ENCODE measurements around the gene STYX. TPM values are rescaled to one million over a fixed set of nuclear protein-coding genes. Genes with fewer than 3 reads are reported as not detected.

STYX gene
- total RNA-seq, 2 donors from 2014 or later, result 12.8 to 16.6 TPM

DNA sequence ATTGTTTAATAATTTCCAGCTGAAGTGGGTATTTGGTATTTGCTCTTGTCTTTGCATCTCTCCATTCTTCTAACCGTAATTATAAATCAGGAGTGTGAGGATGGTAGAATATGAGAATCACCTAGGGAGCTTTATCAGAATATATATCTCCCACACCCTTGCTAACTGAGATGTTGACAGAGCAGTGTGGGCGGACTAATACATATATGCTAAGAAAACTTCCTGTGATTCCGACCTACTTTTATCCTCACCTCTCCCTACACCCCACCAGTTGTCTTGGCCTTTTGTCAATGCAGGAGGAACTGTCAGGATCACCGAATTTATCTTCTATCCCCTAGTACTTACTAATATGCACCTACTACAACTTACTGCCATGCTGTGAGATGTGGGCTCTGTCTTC, 76.1 kb downstream of the STYX start:
- no peak for DNase-seq (ENCODE audit: low spot score)
- no peaks in the 10 kb centered on the region for H3K4me1 ChIP-seq (replicated peaks)
- TF ChIP-seq POLR2A (IDR thresholded peaks at IDR 0.05) (no peak), POLR2AphosphoS5 (IDR thresholded peaks at IDR 0.05) (no peak)
- TF ChIP-seq, protein P1, sequence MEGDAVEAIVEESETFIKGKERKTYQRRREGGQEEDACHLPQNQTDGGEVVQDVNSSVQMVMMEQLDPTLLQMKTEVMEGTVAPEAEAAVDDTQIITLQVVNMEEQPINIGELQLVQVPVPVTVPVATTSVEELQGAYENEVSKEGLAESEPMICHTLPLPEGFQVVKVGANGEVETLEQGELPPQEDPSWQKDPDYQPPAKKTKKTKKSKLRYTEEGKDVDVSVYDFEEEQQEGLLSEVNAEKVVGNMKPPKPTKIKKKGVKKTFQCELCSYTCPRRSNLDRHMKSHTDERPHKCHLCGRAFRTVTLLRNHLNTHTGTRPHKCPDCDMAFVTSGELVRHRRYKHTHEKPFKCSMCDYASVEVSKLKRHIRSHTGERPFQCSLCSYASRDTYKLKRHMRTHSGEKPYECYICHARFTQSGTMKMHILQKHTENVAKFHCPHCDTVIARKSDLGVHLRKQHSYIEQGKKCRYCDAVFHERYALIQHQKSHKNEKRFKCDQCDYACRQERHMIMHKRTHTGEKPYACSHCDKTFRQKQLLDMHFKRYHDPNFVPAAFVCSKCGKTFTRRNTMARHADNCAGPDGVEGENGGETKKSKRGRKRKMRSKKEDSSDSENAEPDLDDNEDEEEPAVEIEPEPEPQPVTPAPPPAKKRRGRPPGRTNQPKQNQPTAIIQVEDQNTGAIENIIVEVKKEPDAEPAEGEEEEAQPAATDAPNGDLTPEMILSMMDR (IDR thresholded peaks at IDR 0.05), result no peak
- H3K36me3 ChIP-seq, result no peaks in the 10 kb centered on the region
- no peaks in the 10 kb centered on the region for H3K27me3 ChIP-seq (replicated peaks; ENCODE audit: insufficient read depth)
- no peak overlapping the region for H3K27ac ChIP-seq
- H3K9me3 ChIP-seq, result no peaks in the 10 kb centered on the region
- H3K4me3 ChIP-seq, result no peak overlapping the region
- WGBS, result 75% methylated on average over 4 of the region's 4 CpGs
- intact Hi-C loops (cut with DNase I), result no loop called here

DNA sequence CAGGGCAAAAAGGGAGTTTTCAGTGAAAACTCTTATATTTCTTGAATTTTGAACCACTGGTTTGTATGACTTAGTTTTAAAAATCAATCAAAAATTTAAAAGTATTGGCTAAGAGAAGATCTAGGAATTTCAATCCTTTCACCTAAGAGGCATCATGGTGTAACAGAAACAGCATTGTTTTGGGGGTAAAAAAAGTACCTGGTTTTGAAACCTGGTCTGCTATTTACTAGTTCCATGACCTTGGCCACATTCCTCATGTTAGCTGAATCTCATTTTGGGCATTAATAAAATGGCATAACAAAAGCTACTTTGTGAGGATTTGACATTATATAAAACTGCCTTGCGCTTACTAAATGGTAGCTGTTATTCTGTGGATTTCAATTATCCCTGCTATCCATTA, 78.1 kb downstream of the STYX start:
- Histone ChIP-seq H3K4me3 (no peak overlapping the region), H3K27me3 (replicated peaks; ENCODE audit: insufficient read depth) (no peaks in the 10 kb centered on the region), H3K36me3 (no peaks in the 10 kb centered on the region), H3K4me1 (replicated peaks) (no peaks in the 10 kb centered on the region), H3K9me3 (no peaks in the 10 kb centered on the region), H3K27ac (no peak overlapping the region)
- DNase-seq (ENCODE audit: low spot score), result no peak
- 87% methylated on average over 1 of the region's 1 CpG for WGBS
- intact Hi-C loops (cut with DNase I), result no loop called here
- TF ChIP-seq POLR2AphosphoS5 (IDR thresholded peaks at IDR 0.05), result no peak
- TF ChIP-seq, protein P1 (IDR thresholded peaks at IDR 0.05), result no peak
- TF ChIP-seq POLR2A (IDR thresholded peaks at IDR 0.05), result no peak

DNA sequence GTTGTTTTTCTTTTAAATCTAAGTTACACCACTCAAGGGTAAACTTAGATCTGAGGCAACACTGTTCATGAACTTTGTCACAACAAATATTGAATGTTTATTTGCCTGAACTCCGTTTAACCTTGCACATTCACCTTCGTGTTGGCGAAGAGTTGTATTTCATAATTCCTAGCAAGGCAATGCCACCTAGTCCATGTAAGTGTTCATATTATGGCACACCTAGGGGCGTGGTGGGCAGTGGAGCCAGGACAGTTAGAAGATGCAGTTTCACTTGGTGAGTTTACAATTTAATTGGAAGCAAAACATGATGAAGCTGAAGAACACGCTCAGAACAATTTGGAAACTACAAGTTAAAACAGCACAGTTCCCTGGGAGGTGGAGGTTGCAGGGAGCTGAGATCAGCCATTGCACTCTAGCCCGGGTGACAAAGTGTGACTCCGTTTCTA, 91.9 kb downstream of the STYX start:
- Histone ChIP-seq H3K4me3 (no peak overlapping the region), H3K36me3 (no peaks in the 10 kb centered on the region), H3K27ac (no peak overlapping the region), H3K4me1 (replicated peaks) (no peaks in the 10 kb centered on the region), H3K9me3 (no peaks in the 10 kb centered on the region), H3K27me3 (replicated peaks; ENCODE audit: insufficient read depth) (no peaks in the 10 kb centered on the region)
- DNase-seq (ENCODE audit: low spot score), result no peak
- intact Hi-C loops (cut with DNase I), result loop anchor here (2.0 to 10.0 kb wide), 3 partner anchors 139 to 483 kb away; no protein-coding TSS in a partner anchor
- TF ChIP-seq POLR2A (IDR thresholded peaks at IDR 0.05) (no peak), POLR2AphosphoS5 (IDR thresholded peaks at IDR 0.05) (no peak)
- TF ChIP-seq, protein P1 (IDR thresholded peaks at IDR 0.05), result no peak
- whole genome bisulfite sequencing, result 57% methylated on average over 7 of the region's 7 CpGs

DNA sequence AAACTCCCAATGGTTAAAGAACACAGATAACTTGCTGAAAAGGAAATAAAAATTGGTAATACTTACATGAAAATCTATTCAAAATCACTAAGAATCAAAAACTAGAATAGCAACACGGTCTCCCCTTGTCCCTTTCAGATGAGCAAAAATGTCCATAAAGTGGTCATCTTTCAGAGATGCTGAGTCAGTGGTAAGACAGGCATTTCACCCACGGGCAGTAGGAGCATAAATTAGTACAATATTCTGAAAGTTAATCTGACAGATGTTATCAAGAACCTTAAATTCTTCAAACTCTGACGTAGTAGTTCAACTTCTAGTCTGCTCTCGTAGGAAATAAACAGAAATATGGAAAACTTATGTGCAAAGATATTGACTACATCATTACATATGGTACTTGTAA, 94.5 kb downstream of the STYX start:
- DNase-seq (ENCODE audit: low spot score), result no peak
- H3K4me1 ChIP-seq (replicated peaks), result no peaks in the 10 kb centered on the region
- no peak overlapping the region for H3K27ac ChIP-seq
- H3K9me3 ChIP-seq, result no peaks in the 10 kb centered on the region
- no peaks in the 10 kb centered on the region for H3K27me3 ChIP-seq (replicated peaks; ENCODE audit: insufficient read depth)
- no peak overlapping the region for H3K4me3 ChIP-seq
- intact Hi-C loops (cut with DNase I), result loop anchor here (5.0 to 10.0 kb wide), 2 partner anchors 233 to 480 kb away; no protein-coding TSS in a partner anchor
- 37% methylated on average over 4 of the region's 4 CpGs for WGBS
- TF ChIP-seq POLR2A (IDR thresholded peaks at IDR 0.05) (no peak), POLR2AphosphoS5 (IDR thresholded peaks at IDR 0.05) (no peak)
- H3K36me3 ChIP-seq, result no peaks in the 10 kb centered on the region

Small RNAs within 50 kb of the gene (small RNA-seq; reads per million reads assigned to genes)
- gene AL139317.2, result 0 reads per million in 2 donors

Other genes with a start within 250 kb of the STYX start
- 10 to 100 TPM; 14.0 to 37.1 TPM for gene TXNDC16, start 177.7 kb upstream of the STYX start, total RNA-seq
- 1 to 10 TPM in 1 of 2 donors, under 1 TPM in 1; 0.09 to 5.3 TPM for gene GPR137C, start 177.3 kb upstream of the STYX start, total RNA-seq
- 10 to 100 TPM; 18.5 to 35.8 TPM for gene ERO1A, start 34.6 kb upstream of the STYX start, total RNA-seq
- gene PSMC6, start 23.0 kb upstream of the STYX start, total RNA-seq, result 10 to 100 TPM; 73.3 to 87.3 TPM
- gene GNPNAT1, start 61.4 kb downstream of the STYX start, total RNA-seq, result 10 to 100 TPM; 26.2 to 41.4 TPM
- gene FERMT2, start 220.9 kb downstream of the STYX start, total RNA-seq, result 10 to 100 TPM; 38.8 to 62.9 TPM